GM21825 (cell line): ENCODE results near the gene ADM5.

ENCODE experiments used
- ATAC-seq: cut with Tn5 transposase; IDR thresholded peaks from one replicate; pipeline ENCODE4 v1.9.1; 2021; ENCODE audit warnings: mild to moderate bottlenecking, moderate library complexity; ENCODE audit not compliant: unreplicated experiment

The ADM5 gene

DNA sequence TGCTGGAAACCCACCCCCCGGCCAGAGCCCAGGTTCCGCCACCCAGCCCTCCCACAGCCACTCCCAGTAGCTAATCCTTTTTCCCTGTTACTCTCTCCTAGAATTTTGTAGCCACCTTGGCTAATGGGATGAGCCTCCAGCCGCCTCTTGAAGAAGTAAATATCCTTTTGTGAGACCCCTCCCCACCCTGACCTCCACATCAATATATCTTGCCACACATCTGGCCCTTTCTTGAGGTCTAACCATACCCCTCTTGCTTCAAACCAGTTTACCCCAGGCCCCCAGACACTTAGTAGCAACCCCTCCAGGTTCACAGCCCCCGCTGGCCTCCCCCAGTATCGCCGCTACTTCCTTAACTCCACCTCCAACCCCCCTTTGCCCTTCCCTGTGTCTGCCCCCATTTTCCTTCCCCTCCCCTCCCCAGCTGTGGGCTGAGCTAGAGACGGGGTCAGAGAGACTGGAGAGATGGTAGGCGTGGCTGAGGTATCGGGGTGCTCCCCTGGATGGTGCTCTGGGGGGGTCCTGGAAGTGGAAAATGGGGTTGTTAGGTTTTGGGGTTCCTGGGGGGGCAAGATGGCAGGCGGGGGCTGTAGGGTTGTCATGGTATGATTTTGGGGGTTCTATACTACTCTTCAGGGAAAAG is 9.5 kb upstream of the ADM5 start:
- ATAC-seq = no peak

DNA sequence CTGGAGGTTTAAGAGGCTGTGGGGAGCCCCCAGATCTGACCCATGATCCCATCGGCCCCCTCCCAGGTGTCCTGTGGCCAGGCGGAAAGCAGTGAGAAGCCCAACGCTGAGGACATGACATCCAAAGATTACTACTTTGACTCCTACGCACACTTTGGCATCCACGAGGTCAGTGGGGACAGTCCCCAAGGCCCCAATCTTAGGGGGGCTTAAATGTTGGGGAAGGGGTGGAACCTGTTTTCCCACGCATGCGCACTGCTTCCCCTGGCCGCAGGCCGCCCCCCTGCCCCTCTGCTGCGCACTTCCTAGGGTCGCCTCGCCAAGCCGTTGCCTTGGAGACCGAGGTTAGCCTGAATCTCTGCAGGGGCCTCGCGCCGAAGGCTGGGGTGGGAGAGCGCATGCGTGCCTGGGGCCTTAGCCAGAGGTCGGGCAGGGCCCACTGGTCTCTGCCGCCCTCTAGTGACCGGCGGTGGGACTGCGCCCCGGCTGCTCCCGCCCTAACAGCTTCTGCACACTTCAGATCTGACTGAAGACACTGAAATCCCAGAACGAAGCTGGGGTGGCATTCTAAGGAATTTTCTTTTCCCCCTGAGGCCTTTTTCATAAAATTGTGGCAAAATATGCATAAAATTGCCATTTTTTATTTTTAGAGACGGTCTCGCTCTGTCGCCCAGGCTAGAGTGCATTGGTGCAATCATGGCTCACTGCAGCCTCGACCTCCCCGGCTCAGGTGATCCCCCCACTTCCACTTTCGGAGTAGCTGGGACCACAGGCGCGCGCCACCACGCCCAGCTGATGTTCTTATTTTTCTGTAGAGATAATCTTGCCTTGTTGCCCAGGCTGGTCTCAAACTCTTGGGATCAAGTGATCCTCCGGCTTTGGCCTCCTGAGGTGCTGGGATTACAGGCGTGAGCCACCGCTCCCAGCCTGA is 8.7 kb upstream of the ADM5 start:
- no peak for ATAC-seq

DNA sequence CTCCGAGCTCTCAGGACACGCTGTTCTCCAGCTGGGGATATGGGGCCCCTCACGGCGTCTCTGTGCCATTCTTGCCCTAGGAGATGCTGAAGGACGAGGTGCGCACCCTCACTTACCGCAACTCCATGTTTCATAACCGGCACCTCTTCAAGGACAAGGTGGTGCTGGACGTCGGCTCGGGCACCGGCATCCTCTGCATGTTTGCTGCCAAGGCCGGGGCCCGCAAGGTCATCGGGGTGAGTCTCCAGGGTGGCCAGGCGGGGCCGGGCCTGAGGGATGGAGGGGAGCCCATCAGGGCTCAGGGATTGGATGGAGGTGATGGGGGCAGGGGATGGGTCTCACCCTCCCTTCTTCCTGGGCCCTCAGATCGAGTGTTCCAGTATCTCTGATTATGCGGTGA is 7.6 kb upstream of the ADM5 start:
- no peak for ATAC-seq

DNA sequence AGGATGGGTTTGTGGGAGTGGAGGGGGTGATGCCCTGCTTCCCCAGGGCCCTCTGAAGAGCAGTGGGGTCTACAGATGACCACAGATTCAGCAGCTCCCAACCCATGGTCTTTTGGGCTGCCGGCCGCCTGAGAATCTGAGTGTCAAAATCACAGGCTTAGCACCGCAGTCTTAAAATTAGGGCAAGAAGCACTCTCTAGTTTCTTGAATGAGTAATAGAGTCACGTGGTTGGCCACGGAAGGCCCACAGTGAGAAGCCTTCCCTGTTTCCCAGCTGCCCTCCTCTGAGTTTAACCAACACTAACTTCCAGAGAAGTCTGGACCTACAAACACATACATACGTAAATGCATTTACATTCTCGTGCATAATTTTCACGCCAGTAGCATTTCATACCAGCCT is 7.1 kb upstream of the ADM5 start:
- ATAC-seq = no peak

DNA sequence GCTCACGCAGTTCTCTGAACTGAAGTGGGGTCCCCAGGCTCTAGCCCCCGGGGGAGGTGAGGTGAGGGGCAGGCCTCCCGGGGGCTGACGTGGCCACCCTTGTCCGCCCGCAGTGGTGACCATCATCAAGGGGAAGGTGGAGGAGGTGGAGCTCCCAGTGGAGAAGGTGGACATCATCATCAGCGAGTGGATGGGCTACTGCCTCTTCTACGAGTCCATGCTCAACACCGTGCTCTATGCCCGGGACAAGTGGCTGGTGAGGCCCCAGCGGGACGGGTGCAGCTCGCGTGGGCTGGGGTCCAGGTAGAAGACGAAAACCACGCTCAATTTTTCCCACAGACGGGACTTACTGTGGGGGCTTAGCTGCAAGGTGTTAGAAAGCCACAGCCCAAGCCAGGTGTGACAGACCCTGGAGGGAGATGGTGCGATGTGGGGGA is 5.6 kb upstream of the ADM5 start:
- no peak for ATAC-seq

DNA sequence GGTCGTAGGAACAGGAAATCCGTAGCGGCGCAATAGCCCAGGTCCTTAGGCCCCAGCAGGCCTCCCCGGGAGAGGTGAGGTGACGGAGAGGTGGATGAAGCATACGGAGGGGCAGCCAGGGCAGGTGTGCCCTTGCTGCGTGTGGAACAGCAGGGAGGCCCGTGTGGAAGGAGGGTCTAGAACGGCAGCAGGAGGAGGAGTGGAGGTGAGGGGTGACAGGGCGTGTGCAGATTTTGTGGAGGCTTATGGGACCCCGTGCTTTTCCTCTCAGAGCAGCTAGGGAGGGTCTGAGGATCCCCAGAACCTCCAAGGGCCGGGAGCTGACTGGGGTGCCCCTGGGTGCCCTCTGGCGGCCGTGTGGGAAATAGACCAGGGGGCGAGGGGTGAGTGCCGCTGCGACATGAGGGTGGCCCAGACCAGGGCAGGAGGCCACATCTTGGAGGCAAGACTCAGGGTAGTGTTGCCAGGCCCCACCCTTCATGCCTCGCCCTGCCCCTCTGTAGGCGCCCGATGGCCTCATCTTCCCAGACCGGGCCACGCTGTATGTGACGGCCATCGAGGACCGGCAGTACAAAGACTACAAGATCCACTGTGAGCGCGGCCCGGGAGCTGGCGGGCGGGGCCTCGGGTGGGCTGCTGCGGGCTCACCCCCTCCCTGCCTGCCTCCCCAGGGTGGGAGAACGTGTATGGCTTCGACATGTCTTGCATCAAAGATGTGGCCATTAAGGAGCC is 5.0 kb upstream of the ADM5 start:
- ATAC-seq = no peak

DNA sequence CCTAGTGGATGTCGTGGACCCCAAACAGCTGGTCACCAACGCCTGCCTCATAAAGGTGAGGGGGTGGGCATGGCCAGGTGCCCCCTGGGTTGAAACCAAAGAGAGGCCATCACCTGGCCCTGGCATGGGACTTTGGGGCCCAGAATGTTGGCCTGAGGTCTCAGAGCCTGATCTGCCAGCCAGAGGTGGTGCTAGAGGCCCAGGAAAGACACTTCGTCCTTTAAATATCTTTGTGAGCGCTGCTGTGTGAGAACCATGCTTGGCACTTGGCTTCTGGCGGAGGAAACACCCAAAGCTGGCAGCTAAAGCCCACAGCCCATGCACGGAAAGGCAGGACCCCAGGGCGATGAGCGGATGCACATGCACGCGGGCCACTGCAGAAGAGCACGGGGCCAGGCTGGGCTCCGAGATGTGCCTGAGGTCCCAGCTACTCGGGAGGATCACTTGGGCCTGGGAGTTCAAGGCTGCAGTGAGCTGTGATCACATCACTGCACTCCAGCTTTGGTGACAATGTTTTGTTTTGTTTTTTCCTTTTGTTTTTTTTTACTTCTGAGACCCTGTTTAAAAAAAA is 4.3 kb upstream of the ADM5 start:
- ATAC-seq = no peak

DNA sequence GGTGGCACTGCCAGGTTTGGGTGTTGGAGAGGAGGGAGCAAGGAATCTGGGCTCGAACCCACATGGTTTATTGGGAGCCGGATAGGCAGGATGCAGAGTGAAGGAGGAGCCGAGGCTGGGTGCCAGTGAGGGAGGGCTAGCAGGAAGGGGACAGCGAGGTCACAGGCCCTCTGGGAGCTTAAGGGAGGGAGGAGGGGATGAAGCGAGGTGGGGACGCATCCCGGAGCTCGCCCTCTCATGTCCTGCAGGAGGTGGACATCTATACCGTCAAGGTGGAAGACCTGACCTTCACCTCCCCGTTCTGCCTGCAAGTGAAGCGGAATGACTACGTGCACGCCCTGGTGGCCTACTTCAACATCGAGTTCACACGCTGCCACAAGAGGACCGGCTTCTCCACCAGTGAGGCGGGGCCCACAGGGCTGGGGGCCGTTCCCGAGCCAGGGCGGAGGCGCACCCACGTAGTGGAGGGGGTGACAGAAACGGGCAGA is 3.5 kb upstream of the ADM5 start:
- no peak for ATAC-seq

DNA sequence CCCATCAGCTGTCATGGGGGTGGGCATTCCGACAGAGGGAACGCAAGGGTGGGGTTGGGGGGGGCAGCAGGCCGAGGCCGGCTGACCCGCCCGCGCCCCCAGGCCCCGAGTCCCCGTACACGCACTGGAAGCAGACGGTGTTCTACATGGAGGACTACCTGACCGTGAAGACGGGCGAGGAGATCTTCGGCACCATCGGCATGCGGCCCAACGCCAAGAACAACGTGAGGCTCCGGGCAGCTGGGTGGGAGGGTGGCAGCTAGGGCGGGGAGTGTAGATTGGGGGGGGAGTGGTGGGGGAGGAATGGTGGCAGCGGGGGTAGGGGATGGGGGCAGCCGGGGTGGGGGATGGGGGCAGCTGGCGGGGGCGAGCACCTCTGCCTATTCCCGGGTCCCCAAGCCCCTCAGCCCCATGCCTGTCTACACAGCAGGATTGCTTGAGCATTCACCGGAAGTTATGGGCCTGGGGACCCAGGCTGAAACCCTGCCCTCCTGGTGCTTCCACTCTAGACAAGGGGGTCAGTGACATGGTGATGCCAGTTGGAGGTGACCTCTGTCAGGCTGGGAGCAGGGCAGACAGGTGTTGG is 2.8 kb upstream of the ADM5 start:
- no peak for ATAC-seq

DNA sequence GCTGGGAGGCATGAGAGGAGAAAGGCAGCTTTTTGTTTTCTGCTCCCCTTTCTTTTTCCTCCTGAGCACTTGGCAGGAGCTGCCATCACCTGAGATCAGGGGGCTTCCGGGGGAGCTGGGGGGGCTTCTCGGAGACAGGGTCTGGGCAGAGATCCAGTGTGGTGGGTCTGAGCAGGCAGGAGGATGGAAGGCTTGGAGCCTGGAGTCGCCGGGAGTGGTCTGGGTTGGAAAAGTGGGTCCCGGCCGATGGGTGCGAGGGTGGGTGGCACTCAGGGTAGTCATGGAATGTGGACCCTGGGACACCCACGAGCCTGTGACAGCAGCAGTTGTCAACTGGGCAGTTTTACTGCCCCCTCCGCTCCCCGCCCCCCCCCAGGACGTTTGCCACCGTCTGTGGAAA is 2.2 kb upstream of the ADM5 start:
- ATAC-seq = no peak

DNA sequence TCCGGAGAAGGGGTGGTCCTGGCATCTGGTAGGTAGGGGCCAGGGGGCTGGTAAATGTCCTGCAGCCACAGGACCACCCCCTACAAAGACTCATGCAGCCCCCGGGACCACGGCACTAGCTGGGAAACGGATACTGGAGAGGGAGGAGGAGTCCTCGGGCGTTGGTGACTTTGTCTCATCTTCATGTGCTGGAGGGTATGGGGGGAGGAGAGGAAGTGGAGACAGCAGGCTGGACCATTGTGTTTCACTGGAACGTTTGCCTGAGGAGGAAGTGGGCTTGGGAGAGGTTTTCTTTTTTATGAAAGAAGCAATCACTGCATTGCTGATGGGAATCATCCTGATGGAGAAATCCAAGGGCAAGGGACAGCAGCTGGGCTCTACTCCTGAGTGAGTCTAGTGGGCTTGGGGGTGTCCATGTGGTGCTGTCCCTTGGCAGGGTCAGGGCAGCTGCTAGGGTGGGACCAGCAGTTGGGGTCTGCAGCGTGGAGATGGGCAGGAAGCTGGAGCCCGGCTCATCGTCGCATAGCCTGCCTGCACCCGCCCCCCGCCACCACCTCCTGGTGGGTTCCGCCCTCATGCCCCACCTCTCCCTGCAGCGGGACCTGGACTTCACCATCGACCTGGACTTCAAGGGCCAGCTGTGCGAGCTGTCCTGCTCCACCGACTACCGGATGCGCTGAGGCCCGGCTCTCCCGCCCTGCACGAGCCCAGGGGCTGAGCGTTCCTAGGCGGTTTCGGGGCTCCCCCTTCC is 1.7 kb upstream of the ADM5 start:
- ATAC-seq = no peak

DNA sequence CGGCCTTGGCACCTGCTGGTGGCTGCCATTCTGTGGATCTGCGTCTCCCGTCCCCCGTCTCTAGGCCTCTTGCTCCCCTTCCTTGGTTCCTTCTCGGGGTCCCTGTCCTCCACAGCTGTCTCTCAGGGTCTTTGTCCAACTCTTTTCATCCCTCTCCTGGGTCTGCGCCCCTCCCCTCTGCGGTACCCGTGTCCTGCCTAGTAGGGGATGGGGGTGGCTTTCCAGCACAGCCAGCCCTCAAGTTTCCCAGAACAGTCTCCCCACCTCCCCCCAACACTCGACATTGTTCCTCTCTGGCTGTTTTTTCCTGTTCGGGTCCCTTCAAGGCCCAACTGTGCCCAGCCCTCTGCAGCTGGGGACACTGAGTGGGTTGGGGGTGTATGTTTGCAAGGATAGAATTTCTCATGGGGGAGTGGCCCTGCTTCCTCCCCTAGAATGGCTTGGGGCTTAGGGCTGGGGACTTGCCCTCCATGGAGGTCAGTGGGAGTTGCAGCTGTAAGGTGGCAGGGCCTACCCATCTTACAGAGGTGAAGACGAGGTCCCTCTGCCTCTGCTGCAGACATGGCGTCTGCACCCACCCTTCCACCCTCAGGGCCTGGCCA is 762 bp upstream of the ADM5 start:
- no peak for ATAC-seq

DNA sequence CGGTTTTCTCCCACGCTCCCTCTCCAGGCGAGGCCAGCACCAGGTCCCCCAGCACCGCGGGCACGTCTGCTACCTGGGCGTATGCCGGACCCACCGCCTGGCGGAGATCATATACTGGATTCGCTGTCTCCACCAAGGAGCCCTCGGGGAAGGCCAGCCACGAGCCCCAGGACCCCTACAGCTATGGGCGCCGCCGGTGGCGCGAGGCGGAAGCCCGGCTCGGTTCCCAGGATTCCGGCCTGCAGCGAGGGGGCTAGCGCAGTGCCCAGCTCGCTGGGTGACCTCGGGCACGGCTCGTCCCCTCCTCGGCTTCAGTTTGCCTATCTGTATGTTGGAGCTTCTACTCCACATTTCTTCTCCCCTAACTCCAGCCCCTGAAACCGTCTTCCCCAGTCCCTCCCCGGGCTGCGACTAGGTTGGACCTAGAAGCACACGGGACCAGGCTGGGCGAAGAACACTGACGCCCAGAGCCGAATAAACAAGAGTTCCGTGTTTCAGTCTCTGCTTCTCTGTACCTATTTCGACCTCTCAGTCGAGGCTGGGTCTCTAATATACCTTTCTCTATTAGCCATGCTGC is 773 bp downstream of the ADM5 start:
- ATAC-seq = no peak

DNA sequence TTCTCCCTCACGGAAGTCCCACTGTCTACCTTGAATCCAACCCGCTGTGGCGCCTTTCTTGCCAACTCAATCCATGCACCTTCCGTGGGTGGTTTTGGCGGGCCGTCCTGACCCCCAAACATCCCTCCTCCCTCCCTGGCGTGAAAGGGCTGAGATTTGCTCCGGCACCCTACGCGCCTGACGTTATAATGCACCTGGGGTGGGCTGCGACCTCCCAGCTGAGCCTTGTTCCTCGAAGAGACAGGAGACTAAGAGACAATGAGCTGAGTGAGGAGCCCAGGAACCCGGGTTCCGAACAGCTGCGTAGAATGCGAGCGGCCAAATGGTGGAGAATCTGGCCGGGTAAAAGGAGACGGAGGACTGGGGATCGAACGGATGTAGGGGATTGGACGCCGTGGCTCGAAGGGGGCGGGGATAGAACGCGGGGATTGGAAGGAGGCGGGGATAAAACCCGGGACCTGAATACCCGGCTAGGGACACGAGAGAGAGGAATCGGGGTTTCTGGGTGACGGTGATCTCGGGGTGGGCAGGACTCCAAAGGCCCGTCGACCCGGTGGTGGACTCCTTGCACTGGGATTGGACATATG is 1.4 kb downstream of the ADM5 start, which contains the start of gene CPT1C:
CPT1C (plus strand) TSS at position 461 of the 587 bp plus-strand sequence. CDS start 1,137 bp downstream, outside the sequence.
- no peak for ATAC-seq

DNA sequence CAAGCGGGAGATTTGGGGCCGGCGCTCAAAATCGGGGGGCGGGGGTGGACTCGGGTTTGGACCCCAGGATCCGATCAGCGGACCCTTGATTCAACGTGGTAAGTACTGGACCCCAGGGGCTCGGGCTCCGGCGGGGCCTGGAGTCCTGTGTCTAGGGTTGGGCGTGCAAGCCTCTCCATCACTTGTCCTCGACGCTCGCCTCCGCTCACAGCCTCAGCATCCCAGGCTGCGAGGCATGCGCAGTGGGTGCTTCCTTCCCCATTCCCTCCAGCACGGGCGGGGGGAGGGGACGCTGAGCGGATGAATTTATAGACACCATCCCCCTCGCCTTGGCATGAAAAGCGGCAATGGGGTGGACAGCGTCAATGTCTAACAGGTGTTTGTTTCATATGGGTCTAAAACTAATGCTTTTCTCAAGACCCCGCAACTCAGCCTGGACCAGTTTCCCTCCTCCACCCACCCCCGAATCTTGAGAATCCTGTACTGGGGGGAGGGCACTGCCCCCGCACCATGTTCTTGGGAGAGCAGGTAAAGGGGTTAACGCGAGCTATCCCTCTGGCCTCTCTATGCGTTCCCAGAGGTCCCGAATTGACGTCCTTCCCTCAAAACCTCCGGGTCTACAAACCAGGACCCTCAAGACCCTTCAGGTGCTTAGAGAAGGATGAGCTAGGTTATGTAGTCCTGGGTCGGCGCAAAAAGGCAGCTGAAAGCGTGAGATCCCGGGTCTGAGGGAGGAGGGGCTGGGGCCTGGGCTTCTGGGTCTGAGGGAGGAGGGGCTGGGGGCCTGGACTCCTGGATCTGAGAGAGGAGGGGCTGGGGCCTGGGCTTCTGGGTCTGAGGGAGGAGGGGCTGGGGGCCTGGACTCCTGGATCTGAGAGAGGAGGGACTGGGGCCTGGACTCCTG is 2.1 kb downstream of the ADM5 start:
- ATAC-seq = no peak

DNA sequence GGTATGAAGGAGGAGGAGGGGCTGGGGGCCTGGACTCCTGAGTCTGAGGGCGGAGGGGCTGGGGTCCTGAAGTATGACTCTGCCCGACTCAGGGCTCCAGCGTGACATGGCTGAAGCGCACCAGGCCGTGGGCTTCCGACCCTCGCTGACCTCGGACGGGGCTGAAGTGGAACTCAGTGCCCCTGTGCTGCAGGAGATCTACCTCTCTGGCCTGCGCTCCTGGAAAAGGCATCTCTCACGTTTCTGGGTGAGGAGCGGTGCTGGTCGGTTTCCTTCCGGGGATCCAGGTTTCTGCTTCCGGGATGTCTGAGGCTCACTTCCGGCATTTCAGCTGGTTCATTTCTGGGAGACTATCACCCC is 2.7 kb downstream of the ADM5 start:
- ATAC-seq = no peak

DNA sequence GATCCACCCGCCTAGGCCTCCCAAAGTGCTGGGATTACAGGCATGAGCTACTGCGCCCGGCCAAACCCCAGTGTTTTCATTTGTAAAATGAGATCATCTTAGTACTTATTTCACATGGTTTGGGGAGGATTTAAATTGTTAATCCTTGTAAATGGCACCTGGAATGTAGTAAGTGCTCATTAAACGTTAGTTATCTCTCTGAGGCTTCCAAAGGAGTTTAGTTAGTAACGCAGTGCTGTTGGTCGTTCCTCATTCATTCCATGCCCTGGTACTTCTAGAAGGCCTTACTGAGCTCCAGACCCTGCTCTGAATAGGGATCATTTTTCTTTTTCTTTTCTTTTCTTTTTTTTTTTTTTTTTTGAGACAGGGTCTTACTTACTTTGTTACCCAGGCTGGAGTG is 6.7 kb downstream of the ADM5 start:
- ATAC-seq = no peak

DNA sequence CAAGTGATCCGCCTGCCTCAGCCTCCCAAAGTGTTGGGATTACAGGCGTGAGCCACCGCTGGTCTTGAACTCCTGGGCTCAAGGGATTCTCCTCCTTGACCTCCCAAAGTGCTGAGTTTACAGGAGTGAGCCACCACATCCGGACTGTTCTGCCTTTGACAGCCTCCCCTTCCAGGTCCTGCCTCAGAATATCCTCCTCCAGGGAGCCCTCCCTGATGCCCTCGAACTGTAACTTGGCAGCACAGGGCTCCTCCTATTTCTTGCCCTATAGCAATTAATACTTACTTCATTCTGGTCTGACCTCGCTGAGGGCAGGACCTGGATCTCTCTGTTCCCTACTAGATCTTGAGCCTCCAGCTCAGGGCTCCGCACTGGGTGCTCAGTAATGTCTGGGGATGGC is 7.5 kb downstream of the ADM5 start:
- no peak for ATAC-seq
